Measurements from ENCODE around the gene EPHX1.

DNA sequence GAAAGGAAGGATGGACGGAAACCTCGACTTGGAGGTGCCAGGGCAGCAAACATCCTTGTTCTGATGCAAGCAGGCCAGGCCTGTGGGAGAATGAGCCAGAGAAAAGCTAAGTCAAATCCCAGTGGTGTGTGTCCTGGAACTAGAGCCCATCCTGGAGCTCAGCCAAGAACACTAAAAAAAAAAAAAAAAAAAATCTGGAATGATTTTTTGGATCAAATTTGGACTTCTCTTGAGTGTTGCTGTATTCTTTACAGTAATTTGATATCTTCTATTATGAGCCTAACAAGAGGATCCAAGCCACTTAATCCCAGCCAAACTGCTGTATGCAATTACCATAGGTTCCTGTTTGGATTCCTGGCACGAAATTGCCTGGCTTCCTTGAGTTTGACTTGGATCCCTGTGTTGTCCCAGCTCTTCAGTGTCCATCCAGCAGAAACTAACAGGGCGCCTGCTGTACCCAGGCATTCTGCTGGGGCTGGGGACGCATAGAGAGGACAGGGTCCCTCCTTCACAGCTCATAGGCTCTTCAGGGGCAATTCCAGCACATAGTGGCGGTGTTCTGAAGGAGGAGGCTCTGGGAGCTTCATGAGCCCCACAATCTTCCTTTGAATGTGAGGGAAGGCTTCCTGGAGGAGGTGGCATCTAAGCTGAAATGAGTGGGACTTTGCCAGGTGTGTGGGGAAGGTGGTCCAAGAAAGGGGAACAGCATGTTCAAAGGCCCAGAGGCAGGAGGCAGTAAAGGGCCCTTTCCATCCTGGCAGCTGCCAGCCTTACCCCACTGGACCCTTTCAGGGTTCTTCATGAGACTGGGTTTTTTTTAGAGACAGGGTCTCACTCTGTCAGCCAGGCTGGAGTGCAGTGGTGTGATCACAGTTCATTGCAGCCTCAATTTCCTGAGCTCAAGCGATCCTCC is 24.7 kb downstream of the EPHX1 start:
- no peak for TF ChIP-seq EZH2 (IDR thresholded peaks at IDR 0.05; ENCODE audit: low read length, missing control alignments)
- TF ChIP-seq, protein P1, sequence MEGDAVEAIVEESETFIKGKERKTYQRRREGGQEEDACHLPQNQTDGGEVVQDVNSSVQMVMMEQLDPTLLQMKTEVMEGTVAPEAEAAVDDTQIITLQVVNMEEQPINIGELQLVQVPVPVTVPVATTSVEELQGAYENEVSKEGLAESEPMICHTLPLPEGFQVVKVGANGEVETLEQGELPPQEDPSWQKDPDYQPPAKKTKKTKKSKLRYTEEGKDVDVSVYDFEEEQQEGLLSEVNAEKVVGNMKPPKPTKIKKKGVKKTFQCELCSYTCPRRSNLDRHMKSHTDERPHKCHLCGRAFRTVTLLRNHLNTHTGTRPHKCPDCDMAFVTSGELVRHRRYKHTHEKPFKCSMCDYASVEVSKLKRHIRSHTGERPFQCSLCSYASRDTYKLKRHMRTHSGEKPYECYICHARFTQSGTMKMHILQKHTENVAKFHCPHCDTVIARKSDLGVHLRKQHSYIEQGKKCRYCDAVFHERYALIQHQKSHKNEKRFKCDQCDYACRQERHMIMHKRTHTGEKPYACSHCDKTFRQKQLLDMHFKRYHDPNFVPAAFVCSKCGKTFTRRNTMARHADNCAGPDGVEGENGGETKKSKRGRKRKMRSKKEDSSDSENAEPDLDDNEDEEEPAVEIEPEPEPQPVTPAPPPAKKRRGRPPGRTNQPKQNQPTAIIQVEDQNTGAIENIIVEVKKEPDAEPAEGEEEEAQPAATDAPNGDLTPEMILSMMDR (conservative IDR thresholded peaks at IDR 0.05 in 1 of 2, IDR thresholded peaks at IDR 0.05 in 1 of 2; ENCODE audit: low read depth in 1 of 2, low read length in 2 of 2), result no peak

All from fibroblast of lung (primary cell).